HTERT RPE-1 (cell line): ENCODE measurements around the gene ANGPT4.

ENCODE experiments used
- in situ Hi-C: fragments of 300-500 bp; cut with MboI; formaldehyde crosslinking; loops from 4 replicates; pipeline ENCODE4 v1.14.3; 2020; ENCODE audit warnings: low sequenced_read_pairs

The ANGPT4 gene

GRCh38 chr20:940926-941325 is 24.8 kb upstream of the ANGPT4 start:
- in situ Hi-C loops = no loop called here

- in situ Hi-C loops = no loop called here
These were observed 23.5 kb upstream of the ANGPT4 start for GRCh38 chr20:939606-940005.

DNA sequence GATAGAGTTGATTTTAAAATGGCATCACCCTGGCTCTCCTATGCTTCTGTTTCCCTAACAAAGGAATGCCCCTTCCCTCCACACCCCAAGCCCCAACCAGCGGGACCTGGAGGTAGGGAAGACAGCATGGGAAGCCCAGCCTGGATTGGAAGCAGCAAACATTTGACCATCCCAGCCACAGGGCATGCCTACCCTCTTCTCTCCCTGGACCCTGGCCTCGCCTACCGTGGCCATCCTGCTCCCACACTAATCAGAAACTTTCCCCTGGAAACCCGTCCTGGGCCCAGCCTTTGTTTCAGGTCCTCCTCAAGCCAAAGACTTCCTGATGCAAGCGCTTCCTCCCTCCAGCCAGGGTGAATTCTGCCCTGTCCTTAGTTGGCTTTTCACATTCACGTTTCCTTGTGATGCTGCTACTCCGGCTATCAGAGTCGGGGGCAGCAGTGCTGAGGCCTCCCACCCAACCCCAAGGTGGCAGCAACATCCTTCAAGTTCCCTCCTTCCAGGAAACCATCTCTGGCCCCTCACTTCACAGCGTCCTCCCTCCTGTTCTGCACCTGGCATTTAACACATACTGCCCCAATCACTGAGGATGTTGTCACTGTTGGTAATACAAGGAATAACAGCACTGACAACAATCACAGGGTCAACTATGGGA is 18.2 kb upstream of the ANGPT4 start:
- in situ Hi-C loops = no loop called here

- in situ Hi-C loops = no loop called here
These were observed 16.9 kb upstream of the ANGPT4 start for GRCh38 chr20:933029-933428.

- in situ Hi-C loops = no loop called here
These were observed 15.3 kb upstream of the ANGPT4 start for GRCh38 chr20:931401-931800.

DNA sequence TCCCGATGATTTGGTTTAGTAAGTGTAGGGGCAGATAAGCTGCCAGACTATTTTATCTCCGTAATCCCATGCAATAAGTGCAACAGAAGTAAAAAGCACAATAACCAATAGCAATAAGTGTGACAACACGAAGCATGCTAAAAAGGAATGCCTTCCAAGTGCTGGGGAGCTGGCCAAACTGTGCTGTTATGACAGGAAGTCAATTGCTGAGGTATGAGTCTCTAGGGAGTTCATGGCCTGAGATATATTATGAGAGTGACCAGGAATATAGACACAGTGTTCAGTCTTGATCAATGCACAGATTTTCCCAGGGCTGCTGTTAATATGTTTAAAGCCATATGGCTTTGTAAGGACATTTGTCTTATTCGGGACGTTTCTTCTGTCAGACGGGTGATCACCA is 10.5 kb upstream of the ANGPT4 start:
- in situ Hi-C loops = no loop called here

DNA sequence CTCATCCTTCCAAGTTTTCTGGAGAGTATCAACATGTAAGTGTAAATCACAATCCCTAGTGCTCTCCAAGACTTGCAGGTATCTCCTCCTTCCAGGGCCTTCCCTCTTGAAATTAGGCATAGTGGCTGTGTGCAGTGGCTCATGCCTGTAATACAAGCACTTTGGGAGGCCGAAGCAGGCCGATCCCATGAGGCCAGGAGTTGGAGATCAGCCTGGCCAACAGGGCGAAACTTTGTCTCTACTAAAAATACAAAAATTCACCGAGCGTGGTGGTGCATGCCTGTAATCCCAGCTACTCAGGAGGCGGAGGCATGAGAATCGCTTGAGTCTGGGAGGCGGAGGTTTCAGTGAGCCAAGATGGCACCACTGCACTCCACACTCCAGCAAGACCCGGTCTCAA is 9.4 kb upstream of the ANGPT4 start:
- in situ Hi-C loops = no loop called here

GRCh38 chr20:924639-925038 is 8.5 kb upstream of the ANGPT4 start:
- in situ Hi-C loops = no loop called here

- in situ Hi-C loops = no loop called here
These were observed 6.6 kb upstream of the ANGPT4 start for GRCh38 chr20:922781-923180.

DNA sequence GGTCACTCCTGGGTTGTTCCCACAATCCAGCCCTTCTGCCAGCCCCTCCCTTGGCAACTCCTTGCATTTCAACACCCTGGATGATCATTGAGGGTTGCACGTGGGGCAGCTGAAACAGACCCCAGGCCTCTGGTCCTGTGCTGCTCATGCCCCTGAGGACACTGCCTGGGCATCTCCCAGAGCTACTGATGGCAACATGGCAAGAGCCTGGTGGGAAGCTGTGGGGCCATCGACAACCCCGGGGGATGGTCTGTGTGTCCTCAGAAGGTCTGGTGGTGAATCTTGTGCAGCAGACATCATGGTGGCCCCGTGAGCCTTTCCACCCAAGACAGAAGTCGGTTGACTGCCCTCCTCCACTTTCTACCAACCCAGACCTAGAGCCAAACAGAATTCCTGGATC is 4.9 kb upstream of the ANGPT4 start:
- in situ Hi-C loops = no loop called here

DNA sequence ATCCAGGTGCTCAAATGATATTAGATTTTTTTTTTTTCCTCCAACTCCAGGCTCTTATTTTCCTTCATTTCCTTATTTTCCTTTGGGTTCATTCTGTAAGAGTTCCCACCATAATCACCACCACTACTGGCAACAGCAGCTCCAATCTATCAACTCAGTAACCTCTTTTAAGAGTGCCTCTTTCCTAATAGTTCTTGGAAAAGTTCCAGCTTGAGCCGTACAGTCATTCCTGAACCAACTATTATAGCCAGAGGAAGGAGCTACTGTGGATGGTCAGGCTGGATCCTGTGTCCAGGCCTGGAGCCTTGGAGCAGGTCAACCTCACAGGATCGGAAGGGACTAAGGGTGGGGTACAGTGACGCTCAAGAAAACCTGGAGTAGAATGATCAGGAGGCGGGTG is 4.2 kb upstream of the ANGPT4 start:
- in situ Hi-C loops = no loop called here

- in situ Hi-C loops = no loop called here
These were observed 3.4 kb upstream of the ANGPT4 start for GRCh38 chr20:919491-919916.

DNA sequence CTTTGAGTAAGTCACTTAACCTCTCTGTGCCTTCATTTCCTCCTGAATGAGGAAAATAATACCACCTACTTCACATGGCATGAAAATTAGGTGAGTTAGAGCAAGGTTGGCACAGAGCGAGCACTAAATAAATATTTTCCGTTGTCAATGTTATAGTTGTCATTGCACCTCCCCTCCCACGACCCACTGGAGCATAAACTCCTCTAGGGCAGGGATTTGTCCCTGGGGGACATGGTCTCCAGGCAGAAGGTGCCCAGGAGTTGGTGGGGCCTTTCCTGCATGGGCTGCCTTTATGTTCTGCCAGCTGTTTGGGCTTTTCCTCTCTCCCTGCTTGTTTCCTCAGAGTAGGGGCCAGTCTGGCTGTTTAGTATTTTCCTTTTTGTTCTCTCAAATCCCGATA is 1.3 kb upstream of the ANGPT4 start:
- in situ Hi-C loops = no loop called here

DNA sequence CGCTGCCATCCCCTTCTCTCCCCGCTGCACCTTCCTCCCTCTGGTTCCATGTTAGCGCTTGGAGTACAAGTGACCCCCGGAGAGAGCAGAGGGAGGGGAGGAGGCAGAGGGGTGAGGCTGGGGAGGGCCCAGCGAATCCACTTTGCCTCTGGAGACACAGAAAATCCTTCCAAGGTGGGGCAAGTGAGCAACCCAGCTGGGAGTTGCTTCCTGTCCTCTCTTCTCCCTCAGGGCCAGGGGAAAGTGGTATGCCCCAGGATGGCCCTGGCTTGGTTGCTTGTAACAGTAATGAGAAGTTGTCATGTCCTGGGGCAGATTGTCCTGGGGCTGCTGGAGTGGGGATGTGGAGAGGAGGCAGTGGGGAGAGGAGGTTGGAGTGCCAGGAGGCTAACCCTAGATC is 691 bp upstream of the ANGPT4 start:
- in situ Hi-C loops = no loop called here

GRCh38 chr20:914727-915498 is 1.2 kb downstream of the ANGPT4 start:
- in situ Hi-C loops = no loop called here

DNA sequence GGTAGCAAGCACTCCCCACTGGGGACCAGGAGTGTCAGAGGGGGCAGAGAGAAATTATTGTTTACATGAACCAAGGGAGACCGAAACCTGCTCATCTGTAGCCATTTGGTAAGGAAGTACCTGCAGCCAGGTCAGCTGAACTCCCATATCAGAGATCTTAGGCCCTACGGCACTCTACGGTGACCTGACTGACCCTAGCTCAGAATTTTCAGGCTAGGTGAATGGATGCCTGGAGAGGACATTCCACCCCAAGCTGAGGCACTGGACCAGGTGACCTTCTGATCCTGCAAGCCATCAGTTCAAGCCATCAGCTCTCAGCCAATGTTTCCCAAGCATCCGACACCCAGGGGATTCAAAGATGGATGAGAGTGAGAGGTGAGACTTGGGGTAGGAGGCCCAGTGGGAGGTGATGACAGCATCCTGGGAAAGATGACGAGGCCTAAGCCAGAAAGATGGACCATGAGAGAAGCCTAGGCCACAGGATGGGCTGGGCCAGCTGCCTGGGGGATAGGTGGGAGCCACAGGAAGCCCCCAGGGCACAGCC is 2.8 kb downstream of the ANGPT4 start:
- in situ Hi-C loops = no loop called here

DNA sequence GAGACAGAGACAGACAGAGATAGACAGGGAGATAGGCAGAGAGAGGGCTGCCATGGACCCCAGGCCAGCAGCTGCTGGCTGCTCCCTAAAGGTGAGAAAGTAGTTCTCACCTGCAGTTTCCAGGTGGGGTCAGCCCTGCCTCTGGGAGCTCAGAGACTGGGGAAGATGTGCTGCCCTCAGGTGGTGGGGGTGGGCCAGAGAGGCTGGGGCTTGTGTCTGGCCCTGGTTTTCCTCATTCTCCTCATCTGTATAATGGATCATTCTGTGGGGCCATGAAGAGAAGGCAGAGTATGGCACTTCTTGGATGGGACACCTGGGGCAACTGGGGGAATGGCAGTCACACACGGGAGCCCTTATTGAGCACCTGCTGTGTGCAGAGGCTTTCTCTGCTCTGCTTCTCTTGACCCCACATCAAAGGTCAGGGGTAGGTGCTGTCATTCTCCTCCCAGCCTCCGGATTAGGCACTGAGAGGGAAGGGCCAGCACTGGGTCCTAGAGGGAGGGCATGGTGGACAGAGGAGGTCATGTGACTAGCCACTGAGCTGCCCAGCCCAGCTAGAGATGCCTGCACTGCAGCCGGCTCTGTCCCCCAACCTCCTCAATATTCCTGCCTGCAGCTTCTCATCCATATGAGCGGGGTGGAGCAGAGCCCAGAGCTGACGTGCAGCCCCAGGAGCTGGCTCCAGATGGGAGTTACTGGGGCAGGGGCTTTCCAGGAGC is 4.1 kb downstream of the ANGPT4 start:
- in situ Hi-C loops = no loop called here

- in situ Hi-C loops = no loop called here
These were observed 5.0 kb downstream of the ANGPT4 start for GRCh38 chr20:910870-911770.

- in situ Hi-C loops = no loop called here
These were observed 5.8 kb downstream of the ANGPT4 start for GRCh38 chr20:910132-910869.

GRCh38 chr20:909641-910040 is 6.5 kb downstream of the ANGPT4 start:
- in situ Hi-C loops = no loop called here
